HS-5 (cell line): ENCODE results near the gene ZNF672.
"Not testable (repeated sequence)": the region's sequence is repeated elsewhere in the genome, so short reads cannot be mapped to it uniquely, and the experiment has no call there.

ENCODE experiments used
- DNase-seq: peaks from one replicate; pipeline ENCODE4 v3.0.0-alpha.2; 2012; ENCODE audit warnings: low read depth

The ZNF672 gene

GRCh38 chr1:248813546-248813945 is 24.5 kb upstream of the ZNF672 start:
- no peak for DNase-seq

GRCh38 chr1:248814351-248814750 is 23.7 kb upstream of the ZNF672 start:
- no peak for DNase-seq

- no peak for DNase-seq
Measured at GRCh38 chr1:248815407-248816034, 22.5 kb upstream of the ZNF672 start.

- DNase-seq, result no peak
Measured at GRCh38 chr1:248816042-248816851, 21.8 kb upstream of the ZNF672 start.

GRCh38 chr1:248817065-248817464 is 21.0 kb upstream of the ZNF672 start:
- DNase-seq, result no peak

GRCh38 chr1:248818505-248819374 is 19.3 kb upstream of the ZNF672 start:
- DNase-seq, result no peak

- no peak for DNase-seq
Measured at GRCh38 chr1:248820041-248820585, 17.9 kb upstream of the ZNF672 start.

- peak; percentile 93 for DNase-seq
Measured at GRCh38 chr1:248821101-248821500, 16.9 kb upstream of the ZNF672 start.

GRCh38 chr1:248821641-248822040 is 16.4 kb upstream of the ZNF672 start:
- DNase-seq, result no peak

GRCh38 chr1:248822148-248823032 is 15.6 kb upstream of the ZNF672 start:
- DNase-seq, result no peak

GRCh38 chr1:248823517-248824001 is 14.5 kb upstream of the ZNF672 start:
- peak; percentile 91 for DNase-seq

GRCh38 chr1:248824301-248824700 is 13.7 kb upstream of the ZNF672 start:
- DNase-seq, result no peak

GRCh38 chr1:248824701-248825100 is 13.3 kb upstream of the ZNF672 start:
- no peak for DNase-seq

- no peak for DNase-seq
Measured at GRCh38 chr1:248825136-248825535, 12.9 kb upstream of the ZNF672 start.

- no peak for DNase-seq
Measured at GRCh38 chr1:248825573-248825908, 12.5 kb upstream of the ZNF672 start.

- peak; percentile 95 for DNase-seq
Measured at GRCh38 chr1:248825909-248826760, 11.9 kb upstream of the ZNF672 start, which contains the start of gene SH3BP5L. Gene SH3BP5L (minus strand): TSS chr1:248825915. CDS start chr1:248824935, 980 bp downstream.

GRCh38 chr1:248828845-248829244 is 9.2 kb upstream of the ZNF672 start:
- DNase-seq, result peak; percentile 94

GRCh38 chr1:248830718-248831017 is 7.4 kb upstream of the ZNF672 start:
- not testable (repeated sequence) for DNase-seq

- DNase-seq, result no peak
Measured at GRCh38 chr1:248831842-248832241, 6.2 kb upstream of the ZNF672 start.

- DNase-seq, result no peak
Measured at GRCh38 chr1:248834343-248834940, 3.6 kb upstream of the ZNF672 start.
